Testis (tissue), 3 donors: ENCODE data around the gene RTN4RL1. TPM values are rescaled to one million over a fixed set of nuclear protein-coding genes. Genes with fewer than 3 reads are reported as not detected.

Source experiments
- DNase-seq: peaks from one replicate; pipeline ENCODE4 v3.0.0-alpha.2; 2019
- H3K27ac ChIP-seq, 2 donors: fragments of 200-600 bp; sonication (generic); one replicate each; pipeline ENCODE4 v1.5.1; 2019
- H3K27me3 ChIP-seq: fragments of 200-600 bp; sonication (generic); one replicate; pipeline ENCODE4 v1.5.1; 2019
- H3K36me3 ChIP-seq: fragments of 200-600 bp; sonication (generic); one replicate; pipeline ENCODE4 v1.5.1; 2017; ENCODE audit warnings: low read depth; ENCODE audit errors: missing control alignments
- H3K4me1 ChIP-seq: fragments of 200-600 bp; sonication (generic); one replicate; pipeline ENCODE4 v1.5.1; 2019
- H3K4me3 ChIP-seq, 2 donors: fragments of 200-600 bp; sonication (generic); one replicate each; pipeline ENCODE4 v1.5.1; 2017 to 2019
- H3K9me3 ChIP-seq: fragments of 200-600 bp; sonication (generic); one replicate; pipeline ENCODE4 v1.5.1; 2017
- CTCF ChIP-seq, 3 experiments: fragments of 450-650 bp in 2 of 3; fragments of 200-600 bp in 1 of 3; sonication (generic) in 1 of 3; IDR thresholded peaks; one replicate each; pipeline ENCODE4 v1.5.1; 2016 to 2019; ENCODE audit warnings: antibody characterized with exemption in 3 of 3, mild to moderate bottlenecking in 2 of 3, moderate library complexity in 1 of 3
- POLR2A ChIP-seq: fragments of 450-650 bp; IDR thresholded peaks from one replicate; pipeline ENCODE4 v1.6.1; 2017; ENCODE audit warnings: antibody characterized with exemption, mild to moderate bottlenecking, moderate library complexity
- WGBS, 2 donors: methylation state at CpG; one replicate each; pipeline ENCODE4 v1.1.5; 2018; 5-methylcytosine and 5-hydroxymethylcytosine counted together
- intact Hi-C: fragments of 100-400 bp; cut with DNase I; formaldehyde crosslinking; loops from one replicate; pipeline ENCODE4 v1.15.1; 2023; ENCODE audit warnings: low total_unique reads
- polyA plus RNA-seq: library from polyadenylated mRNA; stranded (reverse); fragments of 350-450 nt; fragmentation: Illumina TruSeq; extraction: RNeasy Lipid Tissue Mini Kit (QIAGEN cat#74804); gene quantifications from one replicate; pipeline ENCODE4 v1.2.3, GENCODE V29; 2014; ENCODE audit warnings: low read depth, low replicate concordance; ENCODE audit not compliant: insufficient read depth
- total RNA-seq, 2 donors: library from RNA; depleted of rRNA; stranded (reverse); fragments of >200 nt; gene quantifications; one replicate each; pipeline ENCODE4 v1.2.3, GENCODE V29; 2016

Gene RTN4RL1
- total and polyA plus RNA-seq, 3 donors from 2014 or later = 1.7 to 1.8 (median 1.8) TPM

GRCh38 chr17:2041561-2042389 lies 16.6 kb upstream of the RTN4RL1 start, which contains the start of gene OVCA2:
Gene OVCA2 (plus strand): TSS chr17:2042022. CDS start chr17:2042048, 26 bp downstream.
- intact Hi-C loops = no loop called here
- WGBS, 2 donors = 0 to 1% methylated on average over 17 to 63 of the region's 93 CpGs
- H3K4me3 ChIP-seq = peak within 1 kb of the TSS; percentile 69 to 78

GRCh38 chr17:2040942-2041560 lies 15.9 kb upstream of the RTN4RL1 start:
- peaks cover 14% of the 10 kb centered on the region for H3K4me1 ChIP-seq
- H3K36me3 ChIP-seq = no peaks in the 10 kb centered on the region
- peak overlapping the region; percentile 69 to 78 for H3K4me3 ChIP-seq
- TF ChIP-seq POLR2A (no peak), CTCF (IDR thresholded peaks at IDR 0.05) (no peak)
- intact Hi-C loops = no loop called here
- 36 to 51% methylated on average over 8 to 16 of the region's 16 CpGs for WGBS, 2 donors
- DNase-seq = no peak
- no peaks in the 10 kb centered on the region for H3K9me3 ChIP-seq
- H3K27ac ChIP-seq = peak overlapping the region; percentile 78 to 92
- no peaks in the 10 kb centered on the region for H3K27me3 ChIP-seq

More at GRCh38 chr17:2041561-2042389, 16.6 kb upstream of the RTN4RL1 start, which contains the start of gene OVCA2:
- H3K27ac ChIP-seq = peak within 1 kb of the TSS; percentile 78 to 92
- DNase-seq = peak; percentile 97
- H3K9me3 ChIP-seq = no peaks in the 10 kb centered on the region
- H3K4me1 ChIP-seq = peaks cover 14% of the 10 kb centered on the region
- H3K27me3 ChIP-seq = no peaks in the 10 kb centered on the region
- peak; percentile 31 to 62 (median 36) for TF ChIP-seq CTCF (IDR thresholded peaks at IDR 0.05)
- peak; percentile 17 for TF ChIP-seq POLR2A
- no peaks in the 10 kb centered on the region for H3K36me3 ChIP-seq

- intact Hi-C loops = no loop called here
These were observed 15.2 kb upstream of the RTN4RL1 start for GRCh38 chr17:2040219-2040827.

GRCh38 chr17:2037155-2037554 lies 12.0 kb upstream of the RTN4RL1 start:
- Histone ChIP-seq H3K4me1 (peaks cover 4% of the 10 kb centered on the region), H3K27me3 (no peaks in the 10 kb centered on the region), H3K4me3 (no peak overlapping the region), H3K9me3 (no peaks in the 10 kb centered on the region), H3K27ac (no peak overlapping the region), H3K36me3 (no peaks in the 10 kb centered on the region)
- 76 to 87% methylated on average over 10 of the region's 10 CpGs for WGBS, 2 donors
- no peak for DNase-seq
- no peak for TF ChIP-seq POLR2A
- TF ChIP-seq CTCF (IDR thresholded peaks at IDR 0.05) = no peak
- intact Hi-C loops = no loop called here

More at GRCh38 chr17:2040219-2040827, 15.2 kb upstream of the RTN4RL1 start:
- 80 to 87% methylated on average over 7 of the region's 7 CpGs for WGBS, 2 donors
- Histone ChIP-seq H3K36me3 (no peaks in the 10 kb centered on the region), H3K4me3 (no peak overlapping the region), H3K27me3 (no peaks in the 10 kb centered on the region), H3K27ac (no peak overlapping the region), H3K9me3 (no peaks in the 10 kb centered on the region), H3K4me1 (peaks cover 14% of the 10 kb centered on the region)
- no peak for DNase-seq
- no peak for TF ChIP-seq CTCF (IDR thresholded peaks at IDR 0.05)
- TF ChIP-seq POLR2A = no peak
